Natural killer cell (primary cell): ENCODE data around the gene GSS. TPM values are rescaled to one million over a fixed set of nuclear protein-coding genes. Genes with fewer than 3 reads are reported as not detected.
"Not testable (repeated sequence)": the region's sequence is repeated elsewhere in the genome, so short reads cannot be mapped to it uniquely, and the experiment has no call there.

Experiments
- ATAC-seq, 3 donors: fragments of 150-1000 bp in 2 of 3; fragments of 200-7000 bp in 1 of 3; cut with Tn5 transposase; 1 replicate in 1 of 3; 2 replicates in 2 of 3; pipeline ENCODE4 v1.10.0; 2021; ENCODE audit warnings: mild to moderate bottlenecking in 2 of 3, moderate library complexity in 2 of 3
- DNase-seq, 2 donors: peaks; one replicate each; pipeline versions ENCODE4 v3.0.0 to v3.0.0-alpha.2; 2013 to 2021; ENCODE audit warnings: mixed read lengths in 1 of 2
- H3K27ac ChIP-seq: one replicate; pipeline ENCODE4 v1.5.1; 2013; ENCODE audit warnings: mild to moderate bottlenecking, low read length
- H3K27me3 ChIP-seq: one replicate; pipeline ENCODE4 v1.6.1; 2013; ENCODE audit warnings: low read length; ENCODE audit not compliant: control insufficient read depth, insufficient read depth
- H3K36me3 ChIP-seq: one replicate; pipeline ENCODE4 v1.6.1; 2013; ENCODE audit warnings: low read length; ENCODE audit not compliant: control insufficient read depth, insufficient read depth
- H3K4me1 ChIP-seq: one replicate; pipeline ENCODE4 v1.6.1; 2013; ENCODE audit warnings: low read length; ENCODE audit not compliant: control insufficient read depth, insufficient read depth
- H3K4me3 ChIP-seq: one replicate; pipeline ENCODE4 v1.5.1; 2013; ENCODE audit warnings: low read length
- H3K9me3 ChIP-seq: one replicate; pipeline ENCODE4 v1.6.1; 2013; ENCODE audit warnings: low read length; ENCODE audit not compliant: control insufficient read depth, insufficient read depth
- H3K27ac Mint-ChIP-seq, 2 donors: one replicate each; pipeline ENCODE4 v1.8.0; 2022; ENCODE audit warnings: mild to moderate bottlenecking in 2 of 2, mixed read lengths in 2 of 2, moderate library complexity in 1 of 2
- H3K27me3 Mint-ChIP-seq, 2 donors: one replicate each; pipeline ENCODE4 v1.8.0; 2022; ENCODE audit warnings: low read depth in 2 of 2, mixed read lengths in 2 of 2
- H3K36me3 Mint-ChIP-seq: one replicate; pipeline ENCODE4 v1.8.0; 2022; ENCODE audit warnings: mixed read lengths
- H3K4me1 Mint-ChIP-seq, 2 donors: one replicate each; pipeline ENCODE4 v1.8.0; 2022; ENCODE audit warnings: mixed read lengths in 2 of 2
- H3K4me3 Mint-ChIP-seq: one replicate; pipeline ENCODE4 v1.8.0; 2022; ENCODE audit warnings: mild to moderate bottlenecking, moderate library complexity, mixed read lengths
- H3K9me3 Mint-ChIP-seq, 2 donors: one replicate each; pipeline ENCODE4 v1.8.0; 2022; ENCODE audit warnings: mixed read lengths in 2 of 2
- WGBS: methylation state at CpG from one replicate; pipeline ENCODE4 v1.1.7; 2013; ENCODE audit warnings: missing lambda C conversion rate; ENCODE audit not compliant: insufficient coverage; 5-methylcytosine and 5-hydroxymethylcytosine counted together
- intact Hi-C: fragments of 100-400 bp; cut with micrococcal nuclease; formaldehyde crosslinking; loops from one replicate; pipeline ENCODE4 v1.14.2; 2022
- total RNA-seq, 4 donors: library from RNA; stranded (reverse); fragments of 120-200 nt in 1 of 4; gene quantifications; one replicate each; pipeline versions ENCODE4 v1.2.3 to v1.2.4, GENCODE V29; 2013 to 2022
- TF ChIP-seq, protein P1 (sequence below): fragments of 200-600 bp; IDR thresholded peaks from one replicate; pipeline ENCODE4 v1.8.0; 2022; ENCODE audit warnings: antibody characterized with exemption

Gene GSS
- total RNA-seq, 3 donors from 2014 or later (not counting 1 experiment from before 2014, with no cell fraction given): 27.4 to 35.4 (median 30.3) TPM

- no peaks in the 10 kb centered on the region for H3K36me3 ChIP-seq
- H3K9me3 Mint-ChIP-seq: no peaks in the 10 kb centered on the region
- no peak overlapping the region for H3K4me3 ChIP-seq
- intact Hi-C loops: no loop called here
- no peak for ATAC-seq
- H3K27ac ChIP-seq: no peak overlapping the region
- H3K27me3 ChIP-seq: no peaks in the 10 kb centered on the region
- H3K27ac Mint-ChIP-seq: no peak overlapping the region
- H3K9me3 ChIP-seq: no peaks in the 10 kb centered on the region
- WGBS: 89% methylated on average over 4 of the region's 4 CpGs
- no peaks in the 10 kb centered on the region for H3K4me1 ChIP-seq
- no peaks in the 10 kb centered on the region for H3K27me3 Mint-ChIP-seq
- TF ChIP-seq, protein P1, sequence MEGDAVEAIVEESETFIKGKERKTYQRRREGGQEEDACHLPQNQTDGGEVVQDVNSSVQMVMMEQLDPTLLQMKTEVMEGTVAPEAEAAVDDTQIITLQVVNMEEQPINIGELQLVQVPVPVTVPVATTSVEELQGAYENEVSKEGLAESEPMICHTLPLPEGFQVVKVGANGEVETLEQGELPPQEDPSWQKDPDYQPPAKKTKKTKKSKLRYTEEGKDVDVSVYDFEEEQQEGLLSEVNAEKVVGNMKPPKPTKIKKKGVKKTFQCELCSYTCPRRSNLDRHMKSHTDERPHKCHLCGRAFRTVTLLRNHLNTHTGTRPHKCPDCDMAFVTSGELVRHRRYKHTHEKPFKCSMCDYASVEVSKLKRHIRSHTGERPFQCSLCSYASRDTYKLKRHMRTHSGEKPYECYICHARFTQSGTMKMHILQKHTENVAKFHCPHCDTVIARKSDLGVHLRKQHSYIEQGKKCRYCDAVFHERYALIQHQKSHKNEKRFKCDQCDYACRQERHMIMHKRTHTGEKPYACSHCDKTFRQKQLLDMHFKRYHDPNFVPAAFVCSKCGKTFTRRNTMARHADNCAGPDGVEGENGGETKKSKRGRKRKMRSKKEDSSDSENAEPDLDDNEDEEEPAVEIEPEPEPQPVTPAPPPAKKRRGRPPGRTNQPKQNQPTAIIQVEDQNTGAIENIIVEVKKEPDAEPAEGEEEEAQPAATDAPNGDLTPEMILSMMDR: no peak
- H3K4me1 Mint-ChIP-seq: peaks cover 8 to 12% of the 10 kb centered on the region in 2 donors
- no peak for DNase-seq
- no peak overlapping the region for H3K4me3 Mint-ChIP-seq
- H3K36me3 Mint-ChIP-seq: no peaks in the 10 kb centered on the region
Measured at GRCh38 chr20:34915131-34915530, 40.5 kb downstream of the GSS start.

GRCh38 chr20:34907616-34908469 is 47.8 kb downstream of the GSS start:
- ATAC-seq: no peak
- Histone ChIP-seq H3K27ac (no peak overlapping the region), H3K4me1 (no peaks in the 10 kb centered on the region), H3K27me3 (no peaks in the 10 kb centered on the region), H3K9me3 (no peaks in the 10 kb centered on the region), H3K36me3 (no peaks in the 10 kb centered on the region), H3K4me3 (no peak overlapping the region)
- H3K4me3 Mint-ChIP-seq: no peak overlapping the region
- TF ChIP-seq, protein P1: no peak
- no peak overlapping the region for H3K27ac Mint-ChIP-seq
- 27% methylated on average over 7 of the region's 7 CpGs for WGBS
- peak in 1 of 2 donors; percentile 27 for DNase-seq
- H3K27me3 Mint-ChIP-seq: no peaks in the 10 kb centered on the region
- no peaks in the 10 kb centered on the region for H3K36me3 Mint-ChIP-seq
- intact Hi-C loops: no loop called here
- H3K4me1 Mint-ChIP-seq: no peaks in the 10 kb centered on the region
- no peaks in the 10 kb centered on the region for H3K9me3 Mint-ChIP-seq

- no peak overlapping the region for H3K4me3 Mint-ChIP-seq
- Histone ChIP-seq H3K4me1 (no peaks in the 10 kb centered on the region), H3K27me3 (no peaks in the 10 kb centered on the region), H3K9me3 (no peaks in the 10 kb centered on the region), H3K4me3 (no peak overlapping the region), H3K27ac (no peak overlapping the region), H3K36me3 (no peaks in the 10 kb centered on the region)
- no peak for ATAC-seq
- H3K27ac Mint-ChIP-seq: no peak overlapping the region
- TF ChIP-seq, protein P1: no peak
- no peaks in the 10 kb centered on the region for H3K4me1 Mint-ChIP-seq
- no peak for DNase-seq
- H3K27me3 Mint-ChIP-seq: peaks cover 0 to 3% of the 10 kb centered on the region in 2 donors
- H3K9me3 Mint-ChIP-seq: no peaks in the 10 kb centered on the region
- H3K36me3 Mint-ChIP-seq: no peaks in the 10 kb centered on the region
- WGBS: 78% methylated on average over 3 of the region's 3 CpGs
- intact Hi-C loops: no loop called here
Measured at GRCh38 chr20:34904202-34904621, 51.4 kb downstream of the GSS start.

DNA sequence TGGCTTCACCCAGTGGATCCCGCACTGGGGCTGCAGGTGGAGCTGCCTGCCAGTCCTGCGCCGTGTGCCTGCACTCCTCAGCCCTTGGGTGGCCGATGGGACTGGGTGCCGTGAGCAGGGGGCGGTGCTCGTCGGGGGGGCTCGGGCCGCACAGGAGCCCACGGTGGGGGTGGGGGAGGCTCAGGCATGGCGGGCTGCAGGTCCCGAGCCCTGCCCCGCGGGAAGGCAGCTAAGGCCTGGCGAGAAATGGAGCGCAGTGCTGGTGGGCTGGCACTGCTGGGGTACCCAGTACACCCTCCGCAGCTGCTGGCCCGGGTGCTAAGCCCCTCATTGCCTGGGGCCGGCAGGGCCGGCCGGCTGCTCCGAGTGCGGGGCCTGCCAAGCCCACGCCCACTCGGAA is 56.9 kb downstream of the GSS start:
- H3K27me3 ChIP-seq, H3K27ac Mint-ChIP-seq, H3K4me3 ChIP-seq, H3K4me1 Mint-ChIP-seq, H3K4me3 Mint-ChIP-seq, H3K4me1 ChIP-seq, H3K9me3 ChIP-seq, H3K36me3 Mint-ChIP-seq, H3K27ac ChIP-seq, ATAC-seq, H3K27me3 Mint-ChIP-seq, H3K9me3 Mint-ChIP-seq, H3K36me3 ChIP-seq, intact Hi-C loops, DNase-seq: not testable (repeated sequence)
- WGBS: 91% methylated on average over 26 of the region's 26 CpGs

GRCh38 chr20:34898129-34898528 is 57.5 kb downstream of the GSS start:
- DNase-seq, H3K27ac Mint-ChIP-seq, H3K4me1 ChIP-seq, H3K9me3 Mint-ChIP-seq, H3K27ac ChIP-seq, H3K27me3 Mint-ChIP-seq, intact Hi-C loops, H3K36me3 ChIP-seq, H3K4me1 Mint-ChIP-seq, H3K9me3 ChIP-seq, H3K4me3 Mint-ChIP-seq, ATAC-seq, H3K27me3 ChIP-seq, H3K4me3 ChIP-seq, H3K36me3 Mint-ChIP-seq: not testable (repeated sequence)
- 100% methylated on average over 2 of the region's 3 CpGs for WGBS
